ENCODE data around the gene ST8SIA5.

GRCh38 chr18:46772357-46772756 is 15.5 kb upstream of the ST8SIA5 start:
- TF ChIP-seq CTCF (IDR thresholded peaks at IDR 0.05 in 2 of 3, conservative IDR thresholded peaks at IDR 0.05 in 1 of 3; ENCODE audit: control insufficient read depth in 2 of 3, extremely low read depth in 1 of 3, insufficient read depth in 1 of 3, low read depth in 3 of 3, low read length in 3 of 3): no peak; a peak in 1 of 6 replicates
- no peak for TF ChIP-seq CREB1 (IDR thresholded peaks at IDR 0.05; ENCODE audit: low read depth)
- no peak for TF ChIP-seq KDM1A (IDR thresholded peaks at IDR 0.05; ENCODE audit: borderline replicate concordance)
- TF ChIP-seq FOXK2 (IDR thresholded peaks at IDR 0.05): no peak
- TF ChIP-seq PAX5 (IDR thresholded peaks at IDR 0.05; ENCODE audit: borderline replicate concordance, low read depth, low read length): no peak
- no peak for TF ChIP-seq RFX5 (IDR thresholded peaks at IDR 0.05; ENCODE audit: low read depth, low read length)
- no peak for TF ChIP-seq MYC (IDR thresholded peaks at IDR 0.05; ENCODE audit: insufficient read depth, insufficient read length, insufficient replicate concordance, low read length, severe bottlenecking)
- TF ChIP-seq ZNF592 (IDR thresholded peaks at IDR 0.05): no peak
- TF ChIP-seq CREM (IDR thresholded peaks at IDR 0.05; ENCODE audit: low read depth): no peak
- no peak for TF ChIP-seq ZBTB33 (IDR thresholded peaks at IDR 0.05)
- no peak for TF ChIP-seq ELK1 (IDR thresholded peaks at IDR 0.05; ENCODE audit: low read depth, low read length)
- TF ChIP-seq CEBPB (IDR thresholded peaks at IDR 0.05; ENCODE audit: borderline replicate concordance in 1 of 2, low read depth in 2 of 2, low read length in 2 of 2): no peak
- no peak for TF ChIP-seq YY1 (IDR thresholded peaks at IDR 0.05; ENCODE audit: low read depth, low read length)
- TF ChIP-seq SUZ12 (IDR thresholded peaks at IDR 0.05; ENCODE audit: unreplicated experiment): no peak
